Left lung (tissue), 10 donors: Measurements from ENCODE around the gene HAPLN2. TPM values are rescaled to one million over a fixed set of nuclear protein-coding genes. Genes with fewer than 3 reads are reported as not detected.

Experiments
- ATAC-seq: fragments of 200-7000 bp; cut with Tn5 transposase; one replicate; pipeline ENCODE4 v1.9.1; 2020; ENCODE audit warnings: moderate library complexity
- DNase-seq, 4 donors: peaks; one replicate each; pipeline ENCODE4 v3.0.0-alpha.2; 2013 to 2020
- H3K27ac ChIP-seq, 2 donors: fragments of 200-600 bp; sonication (generic) in 1 of 2; one replicate each; pipeline versions ENCODE4 v1.5.0 to v1.8.0; 2020 to 2021
- H3K27me3 ChIP-seq, 2 donors: fragments of 200-600 bp; sonication (generic) in 1 of 2; one replicate each; pipeline versions ENCODE4 v1.5.0 to v1.8.0; 2020 to 2021
- H3K36me3 ChIP-seq, 2 donors: fragments of 200-600 bp; sonication (generic) in 1 of 2; one replicate each; pipeline versions ENCODE4 v1.5.0 to v1.8.0; 2020 to 2021
- H3K4me1 ChIP-seq, 2 donors: fragments of 200-600 bp; one replicate each; pipeline ENCODE4 v1.8.0; 2021
- H3K4me3 ChIP-seq, 2 donors: fragments of 200-600 bp; sonication (generic) in 1 of 2; one replicate each; pipeline versions ENCODE4 v1.5.0 to v1.8.0; 2020 to 2021; ENCODE audit warnings: mild to moderate bottlenecking in 1 of 2
- H3K9me3 ChIP-seq, 2 donors: fragments of 200-600 bp; sonication (generic) in 1 of 2; one replicate each; pipeline versions ENCODE4 v1.5.0 to v1.8.0; 2020 to 2021
- intact Hi-C, 2 donors: fragments of 100-400 bp; cut with DNase I; formaldehyde crosslinking; loops; one replicate each; pipeline versions ENCODE4 v1.11.2 to v1.14.2; 2022
- polyA plus RNA-seq, 6 donors: library from polyadenylated mRNA; unstranded; fragments of 120-200 nt; gene quantifications; one replicate each; pipeline ENCODE4 v1.2.1, GENCODE V29; 2013; ENCODE audit not compliant: insufficient read length in 6 of 6
- total RNA-seq, 2 donors: library from RNA; stranded (reverse); fragmentation: NEBNext Ultra II Directional; extraction: Animal tissue kit (Norgen Biotek cat#: 25700); gene quantifications; one replicate each; pipeline ENCODE4 v1.2.1, GENCODE V29; 2021
- TF ChIP-seq, protein P1 (sequence below), 2 donors: fragments of 200-600 bp; sonication (generic) in 1 of 2; IDR thresholded peaks; one replicate each; pipeline versions ENCODE4 v1.5.0 to v1.8.0; 2021; ENCODE audit warnings: antibody characterized with exemption in 2 of 2
- donor health status: DM: no; HTN: yes; CAD: no.
- donor health status: DM: no; HTN: no; CAD: no.

Gene HAPLN2
- total and polyA plus RNA-seq, 8 donors, result 0.15 to 0.50 (median 0.33) TPM; not detected in 1

DNA sequence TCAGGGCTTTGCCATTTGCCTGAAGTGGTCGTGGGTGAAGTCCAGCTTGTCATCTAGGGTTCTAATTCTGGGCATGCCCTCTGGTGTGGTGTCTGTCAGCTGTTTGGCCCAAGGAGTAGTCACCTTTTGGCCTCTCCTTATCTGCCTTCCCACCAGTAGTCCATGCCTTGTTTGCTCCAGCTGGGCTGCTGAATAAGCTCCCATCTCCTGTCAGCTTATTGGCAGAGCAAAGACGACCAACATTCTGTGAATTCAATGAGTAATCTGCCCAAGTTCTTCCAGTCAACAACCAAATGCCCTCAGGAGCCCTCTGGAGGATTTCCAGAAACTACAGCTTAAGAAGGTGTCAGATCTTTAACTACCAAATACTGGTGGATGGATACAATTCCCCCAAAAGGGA, 29.7 kb downstream of the HAPLN2 start:
- no peak for DNase-seq

DNA sequence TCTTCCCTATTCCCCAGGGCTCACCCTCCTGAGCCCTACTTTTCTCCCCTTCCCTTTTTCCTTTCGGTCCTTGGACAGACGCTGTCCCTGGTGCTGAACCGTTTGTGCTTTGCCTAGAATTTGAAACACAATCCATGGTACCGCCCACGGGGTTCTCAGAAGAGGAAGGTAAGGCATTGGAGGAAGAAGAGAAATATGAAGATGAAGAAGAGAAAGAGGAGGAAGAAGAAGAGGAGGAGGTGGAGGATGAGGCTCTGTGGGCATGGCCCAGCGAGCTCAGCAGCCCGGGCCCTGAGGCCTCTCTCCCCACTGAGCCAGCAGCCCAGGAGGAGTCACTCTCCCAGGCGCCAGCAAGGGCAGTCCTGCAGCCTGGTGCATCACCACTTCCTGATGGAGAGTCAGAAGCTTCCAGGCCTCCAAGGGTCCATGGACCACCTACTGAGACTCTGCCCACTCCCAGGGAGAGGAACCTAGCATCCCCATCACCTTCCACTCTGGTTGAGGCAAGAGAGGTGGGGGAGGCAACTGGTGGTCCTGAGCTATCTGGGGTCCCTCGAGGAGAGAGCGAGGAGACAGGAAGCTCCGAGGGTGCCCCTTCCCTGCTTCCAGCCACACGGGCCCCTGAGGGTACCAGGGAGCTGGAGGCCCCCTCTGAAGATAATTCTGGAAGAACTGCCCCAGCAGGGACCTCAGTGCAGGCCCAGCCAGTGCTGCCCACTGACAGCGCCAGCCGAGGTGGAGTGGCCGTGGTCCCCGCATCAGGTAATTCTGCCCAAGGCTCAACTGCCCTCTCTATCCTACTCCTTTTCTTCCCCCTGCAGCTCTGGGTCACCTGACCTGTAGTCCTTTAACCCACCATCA, 33.1 kb downstream of the HAPLN2 start:
- H3K4me1 ChIP-seq, result peaks cover 4 to 10% of the 10 kb centered on the region in 2 donors
- no peak overlapping the region for H3K4me3 ChIP-seq
- ATAC-seq, result peak; percentile 52
- H3K27me3 ChIP-seq, result peaks cover 19 to 100% of the 10 kb centered on the region in 2 donors
- peak in 2 of 4 donors; percentile 49 to 65 for DNase-seq
- TF ChIP-seq, protein P1, sequence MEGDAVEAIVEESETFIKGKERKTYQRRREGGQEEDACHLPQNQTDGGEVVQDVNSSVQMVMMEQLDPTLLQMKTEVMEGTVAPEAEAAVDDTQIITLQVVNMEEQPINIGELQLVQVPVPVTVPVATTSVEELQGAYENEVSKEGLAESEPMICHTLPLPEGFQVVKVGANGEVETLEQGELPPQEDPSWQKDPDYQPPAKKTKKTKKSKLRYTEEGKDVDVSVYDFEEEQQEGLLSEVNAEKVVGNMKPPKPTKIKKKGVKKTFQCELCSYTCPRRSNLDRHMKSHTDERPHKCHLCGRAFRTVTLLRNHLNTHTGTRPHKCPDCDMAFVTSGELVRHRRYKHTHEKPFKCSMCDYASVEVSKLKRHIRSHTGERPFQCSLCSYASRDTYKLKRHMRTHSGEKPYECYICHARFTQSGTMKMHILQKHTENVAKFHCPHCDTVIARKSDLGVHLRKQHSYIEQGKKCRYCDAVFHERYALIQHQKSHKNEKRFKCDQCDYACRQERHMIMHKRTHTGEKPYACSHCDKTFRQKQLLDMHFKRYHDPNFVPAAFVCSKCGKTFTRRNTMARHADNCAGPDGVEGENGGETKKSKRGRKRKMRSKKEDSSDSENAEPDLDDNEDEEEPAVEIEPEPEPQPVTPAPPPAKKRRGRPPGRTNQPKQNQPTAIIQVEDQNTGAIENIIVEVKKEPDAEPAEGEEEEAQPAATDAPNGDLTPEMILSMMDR (IDR thresholded peaks at IDR 0.05), result no peak
- H3K36me3 ChIP-seq, result no peaks in the 10 kb centered on the region
- intact Hi-C loops, result no loop called here
- no peak overlapping the region for H3K27ac ChIP-seq
- no peaks in the 10 kb centered on the region for H3K9me3 ChIP-seq

More for the DNA sequence above, 29.7 kb downstream of the HAPLN2 start:
- no peak overlapping the region for H3K27ac ChIP-seq
- TF ChIP-seq, protein P1 (IDR thresholded peaks at IDR 0.05), result no peak
- no peak overlapping the region for H3K4me3 ChIP-seq
- no peaks in the 10 kb centered on the region for H3K4me1 ChIP-seq
- H3K27me3 ChIP-seq, result peaks cover 29 to 100% of the 10 kb centered on the region in 2 donors
- no peaks in the 10 kb centered on the region for H3K9me3 ChIP-seq
- no peak for ATAC-seq
- no peaks in the 10 kb centered on the region for H3K36me3 ChIP-seq
- intact Hi-C loops, result no loop called here

DNA sequence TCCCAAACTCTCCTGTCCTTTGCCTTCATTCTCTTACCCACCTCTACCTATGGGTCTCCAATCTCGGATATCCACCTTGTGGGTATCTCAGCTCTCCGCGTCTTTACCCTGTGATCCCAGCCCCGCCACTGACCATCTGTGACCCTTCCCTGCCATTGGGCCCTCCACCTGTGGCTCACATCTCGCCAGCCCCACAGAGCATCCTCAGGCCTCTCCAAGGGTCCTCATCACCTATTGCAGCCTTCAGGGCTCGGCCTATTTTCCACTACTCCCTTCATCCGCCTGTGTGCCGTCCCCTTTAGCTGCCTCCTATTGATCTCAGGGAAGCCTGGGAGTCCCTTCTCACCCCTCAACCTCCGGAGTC, 33.8 kb downstream of the HAPLN2 start:
- intact Hi-C loops, result no loop called here
- no peaks in the 10 kb centered on the region for H3K36me3 ChIP-seq
- DNase-seq (no peak), ATAC-seq (no peak)
- H3K4me3 ChIP-seq, result no peak overlapping the region
- H3K4me1 ChIP-seq, result peaks cover 9 to 16% of the 10 kb centered on the region in 2 donors
- H3K27ac ChIP-seq, result no peak overlapping the region
- TF ChIP-seq, protein P1 (IDR thresholded peaks at IDR 0.05), result no peak
- H3K9me3 ChIP-seq, result no peaks in the 10 kb centered on the region
- peaks cover 15 to 100% of the 10 kb centered on the region in 2 donors for H3K27me3 ChIP-seq

DNA sequence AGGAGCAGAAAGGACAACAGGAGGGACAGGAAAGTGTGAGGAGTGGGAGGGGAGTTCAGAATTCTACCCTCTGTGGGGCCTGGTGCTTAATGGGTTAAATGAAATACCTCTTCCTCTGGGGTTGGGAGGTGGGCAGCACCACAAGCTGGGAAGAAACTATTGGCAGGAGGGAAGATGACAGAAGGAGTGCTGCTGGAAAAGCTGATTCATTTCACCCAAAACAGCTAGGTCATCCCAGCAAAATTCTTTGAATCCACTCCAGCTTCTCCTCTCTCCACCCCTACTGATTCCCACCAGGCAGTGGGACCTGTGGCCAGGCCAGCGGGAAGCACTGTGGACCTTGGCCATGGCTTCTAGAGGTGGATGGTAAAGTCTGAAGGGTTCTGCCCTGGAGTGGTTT, 35.5 kb downstream of the HAPLN2 start:
- intact Hi-C loops, result no loop called here
- no peak overlapping the region for H3K4me3 ChIP-seq
- H3K27ac ChIP-seq, result no peak overlapping the region
- no peak for ATAC-seq
- no peaks in the 10 kb centered on the region for H3K36me3 ChIP-seq
- TF ChIP-seq, protein P1 (IDR thresholded peaks at IDR 0.05), result no peak
- H3K9me3 ChIP-seq, result no peaks in the 10 kb centered on the region
- peaks cover 16 to 26% of the 10 kb centered on the region in 2 donors for H3K4me1 ChIP-seq
- H3K27me3 ChIP-seq, result peaks cover 15 to 96% of the 10 kb centered on the region in 2 donors
- no peak for DNase-seq

DNA sequence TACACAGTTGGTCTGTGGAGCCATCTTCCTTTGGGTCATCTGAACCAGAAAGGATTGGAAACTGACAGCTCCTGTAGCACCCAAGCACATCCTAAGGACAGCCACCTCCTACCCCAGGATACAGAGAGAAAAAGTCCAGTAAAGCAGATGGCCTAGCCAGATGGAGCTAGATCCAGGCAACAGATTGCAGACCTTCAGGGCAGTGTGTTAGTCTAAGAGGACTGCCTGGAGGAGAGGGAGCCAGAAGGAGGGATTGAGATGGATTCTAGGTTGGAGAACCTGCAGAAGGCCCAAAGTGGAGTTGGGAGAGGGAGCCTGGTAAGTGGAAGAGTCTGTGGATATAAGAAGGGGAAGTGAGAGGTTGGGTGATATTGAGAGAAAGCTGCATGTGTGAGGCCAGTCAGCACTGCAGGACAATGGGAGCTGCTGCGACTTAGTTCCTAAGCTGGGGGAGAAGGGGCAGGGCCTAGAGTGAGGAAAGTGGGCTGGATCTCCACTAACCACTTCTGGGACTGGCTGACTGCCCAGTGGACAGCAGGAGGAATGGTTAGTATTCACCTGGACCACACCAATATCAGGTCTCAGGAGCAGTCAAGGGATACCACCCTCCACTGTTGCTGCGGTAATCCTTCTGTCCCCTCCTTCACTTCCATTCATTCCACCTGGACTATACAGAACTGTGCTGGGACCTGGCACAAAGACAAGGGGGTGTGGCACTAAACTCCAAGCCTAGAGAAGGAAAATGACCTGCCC, 36.1 kb downstream of the HAPLN2 start:
- H3K4me1 ChIP-seq, result peaks cover 18 to 32% of the 10 kb centered on the region in 2 donors
- H3K27me3 ChIP-seq, result peaks cover 15 to 90% of the 10 kb centered on the region in 2 donors
- no peak overlapping the region for H3K27ac ChIP-seq
- ATAC-seq (no peak), DNase-seq (no peak)
- intact Hi-C loops, result no loop called here
- TF ChIP-seq, protein P1 (IDR thresholded peaks at IDR 0.05), result no peak
- H3K9me3 ChIP-seq, result no peaks in the 10 kb centered on the region
- H3K36me3 ChIP-seq, result no peaks in the 10 kb centered on the region
- H3K4me3 ChIP-seq, result no peak overlapping the region
